Articular chondrocyte of knee joint (primary cell): ENCODE measurements around the gene RBP4. TPM values are rescaled to one million over a fixed set of nuclear protein-coding genes. Genes with fewer than 3 reads are reported as not detected.

Source experiments
- total RNA-seq: library from RNA; depleted of rRNA; stranded (reverse); fragments of >200 nt; gene quantifications from 2 replicates; pipeline ENCODE4 v1.2.3, GENCODE V29; 2012

Gene RBP4
- 11.1 and 15.4 TPM in 2 replicates for total RNA-seq

DNA sequence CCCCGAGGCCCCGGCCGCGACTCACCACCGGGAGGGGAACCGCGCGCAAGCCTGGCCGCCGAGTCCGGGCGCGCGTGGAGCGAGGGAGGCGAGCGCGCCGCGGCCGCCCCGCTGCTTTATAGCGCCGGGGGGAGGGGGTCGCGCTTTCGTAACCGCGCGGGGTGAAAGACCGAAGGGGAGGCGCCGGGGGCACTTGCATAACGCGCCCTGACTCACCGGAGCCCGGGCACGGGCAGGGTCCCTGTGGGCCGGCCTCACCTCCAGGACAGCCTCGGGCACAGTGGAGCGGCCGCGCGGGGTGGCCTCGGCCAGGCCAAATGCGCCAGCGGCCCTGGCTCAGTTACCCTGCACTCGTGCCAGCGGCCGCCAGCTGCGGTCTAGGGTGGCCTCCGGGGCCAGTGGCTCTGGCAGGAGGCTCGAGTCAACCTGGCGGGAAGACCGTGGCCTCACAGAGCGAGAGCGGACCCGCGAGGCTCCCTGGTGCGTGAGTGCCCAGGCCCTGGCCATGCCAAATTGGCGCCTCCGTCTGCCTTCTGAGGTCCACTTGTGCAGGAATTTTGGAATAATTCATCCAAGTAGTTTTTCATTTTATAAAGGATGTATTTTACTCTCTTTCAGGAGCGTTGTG is at the start of gene RBP4:
RBP4 (minus strand) TSS at position 90 of the 628 bp plus-strand sequence. CDS start 207 bp downstream, outside the sequence.

DNA sequence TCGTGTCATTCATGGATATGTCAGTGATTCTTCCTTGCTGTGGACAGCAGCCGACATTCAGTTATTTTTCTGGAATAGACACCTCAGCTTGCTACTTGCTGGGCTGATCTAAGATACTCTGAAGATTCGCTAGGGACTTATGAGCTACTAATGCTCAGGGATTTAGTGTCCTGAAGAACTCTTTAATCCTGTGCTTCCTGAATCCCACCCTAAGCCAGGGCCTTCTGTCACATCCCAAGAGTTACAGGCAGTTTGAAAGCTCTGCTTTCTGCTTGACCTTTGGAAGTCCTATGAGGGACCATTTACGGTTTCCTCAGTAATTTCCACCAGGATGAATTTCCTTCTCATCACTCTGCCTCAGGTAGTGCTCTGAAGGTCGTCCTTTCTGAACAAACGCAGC is 11.3 kb upstream of the RBP4 start, which contains the start of gene PDE6C:
PDE6C (plus strand) TSS at position 227 of the 400 bp plus-strand sequence. CDS start 189 bp downstream, outside the sequence.

DNA sequence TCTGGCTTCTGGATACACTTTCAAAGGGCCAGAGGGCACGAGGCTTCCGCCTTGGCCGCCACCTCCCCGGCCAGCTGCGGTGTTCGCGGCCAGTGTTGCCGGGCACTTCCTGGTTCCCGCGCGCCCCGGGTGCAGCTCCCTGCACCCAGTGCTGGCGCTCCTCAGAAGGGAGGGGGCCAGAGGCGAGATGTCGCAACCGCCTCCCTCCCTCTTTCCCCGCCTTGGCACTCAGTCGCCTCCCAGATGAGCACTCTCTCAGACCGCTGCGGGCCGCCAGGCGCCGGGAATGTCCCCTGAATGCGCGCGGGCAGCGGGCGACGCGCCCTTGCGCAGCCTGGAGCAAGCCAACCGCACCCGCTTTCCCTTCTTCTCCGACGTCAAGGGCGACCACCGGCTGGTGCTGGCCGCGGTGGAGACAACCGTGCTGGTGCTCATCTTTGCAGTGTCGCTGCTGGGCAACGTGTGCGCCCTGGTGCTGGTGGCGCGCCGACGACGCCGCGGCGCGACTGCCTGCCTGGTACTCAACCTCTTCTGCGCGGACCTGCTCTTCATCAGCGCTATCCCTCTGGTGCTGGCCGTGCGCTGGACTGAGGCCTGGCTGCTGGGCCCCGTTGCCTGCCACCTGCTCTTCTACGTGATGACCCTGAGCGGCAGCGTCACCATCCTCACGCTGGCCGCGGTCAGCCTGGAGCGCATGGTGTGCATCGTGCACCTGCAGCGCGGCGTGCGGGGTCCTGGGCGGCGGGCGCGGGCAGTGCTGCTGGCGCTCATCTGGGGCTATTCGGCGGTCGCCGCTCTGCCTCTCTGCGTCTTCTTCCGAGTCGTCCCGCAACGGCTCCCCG is 34.4 kb downstream of the RBP4 start, which contains the start of gene FFAR4:
FFAR4 (plus strand) TSS at position 231 of the 842 bp plus-strand sequence; CDS start at position 287, 56 bp downstream.

Other genes starting within 250 kb of the RBP4 start
- gene MYOF, start 118.9 kb downstream of the RBP4 start, total RNA-seq: 400 and 478 TPM in 2 replicates
- gene CEP55, start 104.6 kb downstream of the RBP4 start, total RNA-seq: 18.4 and 28.1 TPM in 2 replicates
- not detected in 2 replicates for gene FFAR4, start 34.6 kb downstream of the RBP4 start, total RNA-seq
- gene PDE6C, start 11.3 kb upstream of the RBP4 start, total RNA-seq: not detected in 2 replicates
- 14.0 and 14.4 TPM in 2 replicates for gene FRA10AC1, start 101.4 kb upstream of the RBP4 start, total RNA-seq
- gene LGI1, start 156.7 kb upstream of the RBP4 start, total RNA-seq: 0.11 TPM in 1 of 2 replicates, not detected in the other